ENCODE measurements around the gene TMEM8B.

Gene TMEM8B

GRCh38 chr9:35829084-35829763, at the start of gene TMEM8B:
Gene TMEM8B (plus strand): TSS chr9:35829228. CDS start chr9:35829448, 220 bp downstream.
- peak; percentile 97 for DNase-seq

- no peak for DNase-seq
Observed at GRCh38 chr9:35781066-35781465, 48.0 kb upstream of the TMEM8B start.

- no peak for DNase-seq
Observed at GRCh38 chr9:35783418-35783817, 45.6 kb upstream of the TMEM8B start.

GRCh38 chr9:35789541-35789940, 39.5 kb upstream of the TMEM8B start:
- no peak for DNase-seq

- DNase-seq, result no peak
Observed at GRCh38 chr9:35790025-35790384, 39.0 kb upstream of the TMEM8B start.

- DNase-seq, result peak; percentile 87
Observed at GRCh38 chr9:35790385-35791296, 38.4 kb upstream of the TMEM8B start.

- DNase-seq, result peak; percentile 75
Observed at GRCh38 chr9:35791297-35791921, 37.6 kb upstream of the TMEM8B start, which contains the start of gene NPR2. Gene NPR2 (plus strand): TSS chr9:35791591. CDS start chr9:35792409, 818 bp downstream.

GRCh38 chr9:35792024-35792813, 36.8 kb upstream of the TMEM8B start:
- no peak for DNase-seq

- DNase-seq, result no peak
Observed at GRCh38 chr9:35792826-35793225, 36.2 kb upstream of the TMEM8B start.

- no peak for DNase-seq
Observed at GRCh38 chr9:35793461-35793860, 35.6 kb upstream of the TMEM8B start.

- no peak for DNase-seq
Observed at GRCh38 chr9:35795695-35796094, 33.3 kb upstream of the TMEM8B start.

- no peak for DNase-seq
Observed at GRCh38 chr9:35797311-35798109, 31.5 kb upstream of the TMEM8B start.

GRCh38 chr9:35798658-35799374, 30.2 kb upstream of the TMEM8B start:
- DNase-seq, result no peak

GRCh38 chr9:35800530-35800929, 28.5 kb upstream of the TMEM8B start:
- no peak for DNase-seq

GRCh38 chr9:35801328-35802128, 27.5 kb upstream of the TMEM8B start:
- no peak for DNase-seq

- DNase-seq, result no peak
Observed at GRCh38 chr9:35806101-35806500, 22.9 kb upstream of the TMEM8B start.

- DNase-seq, result no peak
Observed at GRCh38 chr9:35808433-35808832, 20.6 kb upstream of the TMEM8B start.

- DNase-seq, result no peak
Observed at GRCh38 chr9:35810122-35810521, 18.9 kb upstream of the TMEM8B start.

- no peak for DNase-seq
Observed at GRCh38 chr9:35811381-35812024, 17.5 kb upstream of the TMEM8B start.

All from right hindlimb (tissue), 1 donor.